AG04450 (cell line): ENCODE measurements around the gene UXT. TPM values are rescaled to one million over a fixed set of nuclear protein-coding genes. Genes with fewer than 3 reads are reported as not detected.
"Not testable (repeated sequence)": the region's sequence is repeated elsewhere in the genome, so short reads cannot be mapped to it uniquely, and the experiment has no call there.

Experiments
- CTCF ChIA-PET: fragments of 300-600, 350-600 bp; formaldehyde crosslinking; extraction: SDS; loops from one replicate; lab custom pipeline; 2022; ENCODE audit warnings: antibody characterized with exemption, inconsistent platforms; lab: Charles Lee
- POLR2A ChIA-PET: fragments of 350-600 bp; formaldehyde crosslinking; extraction: SDS; loops from one replicate; lab custom pipeline; 2021; ENCODE audit warnings: antibody characterized with exemption, inconsistent platforms; lab: Yijun Ruan, JAX
- DNase-seq: peaks from one replicate; pipeline ENCODE4 v3.0.0-alpha.2; 2011; ENCODE audit warnings: low read depth, low spot score
- H3K27ac ChIP-seq: one replicate; pipeline ENCODE4 v1.5.1; 2012; ENCODE audit warnings: low read depth, low read length, control low read depth
- H3K27me3 ChIP-seq: one replicate; pipeline ENCODE4 v1.6.0; 2012; ENCODE audit warnings: low read length; ENCODE audit not compliant: control insufficient read depth, insufficient read depth
- H3K4me3 ChIP-seq: 2 replicates; pipeline ENCODE4 v1.5.1; 2011; ENCODE audit warnings: mild to moderate bottlenecking, low read depth, low read length, control low read depth
- H3K9me3 ChIP-seq: 2 replicates; pipeline ENCODE4 v1.5.1; 2012; ENCODE audit warnings: low read length; ENCODE audit not compliant: control insufficient read depth, insufficient read depth
- polyA plus RNA-seq: library from polyadenylated mRNA; depleted of rRNA; stranded (reverse); fragments of >200 nt; gene quantifications from 2 replicates; pipeline ENCODE4 v1.2.3, GENCODE V29; 2011; rRNA removed
- TF ChIP-seq, protein P1 (sequence below): IDR thresholded peaks from 2 replicates; pipeline ENCODE4 v1.5.1; 2011; ENCODE audit warnings: low read depth, low read length, control low read depth, inconsistent platforms

UXT gene
- polyA plus RNA-seq, 1 experiment: 96.1 TPM

DNA sequence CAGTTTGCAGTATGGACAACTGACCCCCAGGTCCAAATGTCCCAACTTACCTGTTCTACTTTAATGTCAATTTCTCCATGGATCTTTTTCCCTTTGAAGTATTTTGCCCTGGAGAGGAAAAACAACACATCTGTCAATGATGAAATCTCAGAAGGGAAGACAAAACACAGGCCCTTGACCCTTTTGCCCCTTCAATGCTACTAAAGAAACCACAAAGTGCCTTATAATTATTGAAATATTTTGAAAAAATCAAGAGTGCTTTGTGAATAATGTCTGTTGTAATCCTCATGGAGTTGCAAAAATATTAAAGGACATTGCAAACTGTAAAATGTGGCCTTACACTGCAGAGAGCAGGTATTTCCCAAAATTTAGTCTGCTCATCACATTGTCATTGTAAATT, 51.9 kb downstream of the UXT start:
- CTCF ChIA-PET: no interaction called here
- DNase-seq: no peak
- H3K27me3 ChIP-seq: no peaks in the 10 kb centered on the region
- H3K4me3 ChIP-seq: no peak overlapping the region
- POLR2A ChIA-PET: no interaction called here
- H3K27ac ChIP-seq: no peak overlapping the region
- no peaks in the 10 kb centered on the region for H3K9me3 ChIP-seq
- TF ChIP-seq, protein P1, sequence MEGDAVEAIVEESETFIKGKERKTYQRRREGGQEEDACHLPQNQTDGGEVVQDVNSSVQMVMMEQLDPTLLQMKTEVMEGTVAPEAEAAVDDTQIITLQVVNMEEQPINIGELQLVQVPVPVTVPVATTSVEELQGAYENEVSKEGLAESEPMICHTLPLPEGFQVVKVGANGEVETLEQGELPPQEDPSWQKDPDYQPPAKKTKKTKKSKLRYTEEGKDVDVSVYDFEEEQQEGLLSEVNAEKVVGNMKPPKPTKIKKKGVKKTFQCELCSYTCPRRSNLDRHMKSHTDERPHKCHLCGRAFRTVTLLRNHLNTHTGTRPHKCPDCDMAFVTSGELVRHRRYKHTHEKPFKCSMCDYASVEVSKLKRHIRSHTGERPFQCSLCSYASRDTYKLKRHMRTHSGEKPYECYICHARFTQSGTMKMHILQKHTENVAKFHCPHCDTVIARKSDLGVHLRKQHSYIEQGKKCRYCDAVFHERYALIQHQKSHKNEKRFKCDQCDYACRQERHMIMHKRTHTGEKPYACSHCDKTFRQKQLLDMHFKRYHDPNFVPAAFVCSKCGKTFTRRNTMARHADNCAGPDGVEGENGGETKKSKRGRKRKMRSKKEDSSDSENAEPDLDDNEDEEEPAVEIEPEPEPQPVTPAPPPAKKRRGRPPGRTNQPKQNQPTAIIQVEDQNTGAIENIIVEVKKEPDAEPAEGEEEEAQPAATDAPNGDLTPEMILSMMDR: no peak

DNA sequence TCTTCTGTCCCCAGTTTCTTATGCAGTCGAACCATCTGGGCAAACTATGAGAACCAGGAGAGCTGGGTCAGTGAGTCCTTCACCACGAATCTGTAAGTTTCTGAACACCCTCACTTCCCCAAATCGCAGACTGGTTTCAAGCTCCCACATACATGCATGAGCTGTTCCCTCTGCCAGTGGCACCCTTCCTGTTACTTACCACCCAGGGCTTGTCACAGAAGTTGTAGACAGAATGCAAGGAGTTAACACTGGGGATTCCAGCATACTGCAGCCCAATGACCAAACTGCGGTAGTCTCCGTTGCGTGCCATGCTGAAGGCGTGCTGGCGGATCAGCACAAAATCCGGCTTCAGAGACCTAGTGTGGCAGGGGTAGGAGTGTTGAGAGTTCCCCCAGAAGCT, 54.0 kb downstream of the UXT start:
- Histone ChIP-seq H3K27ac (no peak overlapping the region), H3K27me3 (no peaks in the 10 kb centered on the region), H3K4me3 (no peak overlapping the region), H3K9me3 (0 out of 2 replicates have a peak, but pooled peaks cover 2% of the 10 kb centered on the region)
- CTCF ChIA-PET: no interaction called here
- TF ChIP-seq, protein P1: no peak
- DNase-seq: no peak
- POLR2A ChIA-PET: no interaction called here

DNA sequence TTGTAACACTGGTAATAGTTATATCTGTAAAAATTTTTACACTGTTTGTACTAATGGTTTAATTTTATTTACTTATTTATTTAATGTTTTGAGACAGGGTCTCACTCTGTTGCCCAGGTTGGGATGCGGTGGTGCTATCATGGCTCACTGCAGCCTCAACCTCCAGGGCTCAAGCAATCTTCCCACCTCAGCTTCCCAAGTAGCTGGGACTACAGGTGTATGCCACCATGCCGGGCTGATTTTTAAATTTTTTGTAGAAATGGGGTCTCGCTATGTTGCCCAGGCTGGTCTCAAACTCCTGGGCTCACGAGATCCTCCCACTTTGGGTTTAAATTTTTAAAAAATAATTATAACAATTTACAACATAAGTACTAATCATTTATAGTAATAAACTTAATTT, 55.9 kb downstream of the UXT start:
- POLR2A ChIA-PET, H3K4me3 ChIP-seq, H3K27ac ChIP-seq, DNase-seq, H3K9me3 ChIP-seq, CTCF ChIA-PET, H3K27me3 ChIP-seq: not testable (repeated sequence)

Other genes starting within 250 kb of the UXT start
- 4.5 and 6.2 TPM in 2 replicates for gene ZNF41, start 176.0 kb downstream of the UXT start, polyA plus RNA-seq
- gene ARAF, start 98.0 kb downstream of the UXT start, polyA plus RNA-seq: 27.3 and 37.8 TPM in 2 replicates
- 1,256 and 2,140 TPM in 2 replicates for gene TIMP1, start 76.7 kb downstream of the UXT start, polyA plus RNA-seq
- gene SYN1, start 39.3 kb downstream of the UXT start, polyA plus RNA-seq: 0.24 and 0.37 TPM in 2 replicates
- gene CFP, start 29.2 kb downstream of the UXT start, polyA plus RNA-seq: 0.02 and 0.05 TPM in 2 replicates
- gene ELK1, start 8.6 kb downstream of the UXT start, polyA plus RNA-seq: 22.4 and 24.1 TPM in 2 replicates
- gene ZNF81, start 177.7 kb upstream of the UXT start, polyA plus RNA-seq: 4.6 and 4.7 TPM in 2 replicates